ENCODE measurements around the gene TRIM26.

TRIM26 gene

GRCh38 chr6:30219244-30219643 is 6.0 kb upstream of the TRIM26 start:
- peak; percentile 93 for TF ChIP-seq CTCF (IDR thresholded peaks at IDR 0.05; ENCODE audit: insufficient read depth, low read depth, low read length, missing control alignments)
- H3K4me3 ChIP-seq (ENCODE audit: low read length) = no peak overlapping the region
- peak; percentile 60 for DNase-seq (ENCODE audit: low read depth)

GRCh38 chr6:30216096-30216495 is 2.9 kb upstream of the TRIM26 start:
- no peak for DNase-seq (ENCODE audit: low read depth)
- no peak overlapping the region for H3K4me3 ChIP-seq (ENCODE audit: low read length)
- TF ChIP-seq CTCF (IDR thresholded peaks at IDR 0.05; ENCODE audit: insufficient read depth, low read depth, low read length, missing control alignments) = no peak

GRCh38 chr6:30214657-30214982 is 1.4 kb upstream of the TRIM26 start:
- peak overlapping the region; percentile 97 for H3K4me3 ChIP-seq (ENCODE audit: low read length)
- no peak for TF ChIP-seq CTCF (IDR thresholded peaks at IDR 0.05; ENCODE audit: insufficient read depth, low read depth, low read length, missing control alignments)
- no peak for DNase-seq (ENCODE audit: low read depth)

GRCh38 chr6:30213957-30214656 is 901 bp upstream of the TRIM26 start:
- peak overlapping the region; percentile 97 for H3K4me3 ChIP-seq (ENCODE audit: low read length)
- TF ChIP-seq CTCF (IDR thresholded peaks at IDR 0.05; ENCODE audit: insufficient read depth, low read depth, low read length, missing control alignments) = no peak
- peak; percentile 69 for DNase-seq (ENCODE audit: low read depth)

GRCh38 chr6:30213667-30213956 is 406 bp upstream of the TRIM26 start:
- H3K4me3 ChIP-seq (ENCODE audit: low read length) = peak overlapping the region; percentile 97
- DNase-seq (ENCODE audit: low read depth) = no peak
- TF ChIP-seq CTCF (IDR thresholded peaks at IDR 0.05; ENCODE audit: insufficient read depth, low read depth, low read length, missing control alignments) = no peak

GRCh38 chr6:30211899-30212298 is 1.3 kb downstream of the TRIM26 start:
- peak; percentile 44 for DNase-seq (ENCODE audit: low read depth)
- peak overlapping the region; percentile 97 for H3K4me3 ChIP-seq (ENCODE audit: low read length)

More at GRCh38 chr6:30211899-30212298, 1.3 kb downstream of the TRIM26 start:
- TF ChIP-seq CTCF (IDR thresholded peaks at IDR 0.05; ENCODE audit: insufficient read depth, low read depth, low read length, missing control alignments) = no peak

Measured in epithelial cell of esophagus (primary cell).